ENCODE results near the gene CDKN2B-AS1. TPM values are rescaled to one million over a fixed set of nuclear protein-coding genes. Genes with fewer than 3 reads are reported as not detected.
A peak's percentile ranks its signal among the peaks of the same experiment; 100 is the strongest.

CDKN2B-AS1 gene
- total and polyA plus RNA-seq, 2 of the 13 experiments (the other 11 are each of a cell fraction or from before 2014, with no cell fraction given): 0.64 to 2.3 TPM

DNA sequence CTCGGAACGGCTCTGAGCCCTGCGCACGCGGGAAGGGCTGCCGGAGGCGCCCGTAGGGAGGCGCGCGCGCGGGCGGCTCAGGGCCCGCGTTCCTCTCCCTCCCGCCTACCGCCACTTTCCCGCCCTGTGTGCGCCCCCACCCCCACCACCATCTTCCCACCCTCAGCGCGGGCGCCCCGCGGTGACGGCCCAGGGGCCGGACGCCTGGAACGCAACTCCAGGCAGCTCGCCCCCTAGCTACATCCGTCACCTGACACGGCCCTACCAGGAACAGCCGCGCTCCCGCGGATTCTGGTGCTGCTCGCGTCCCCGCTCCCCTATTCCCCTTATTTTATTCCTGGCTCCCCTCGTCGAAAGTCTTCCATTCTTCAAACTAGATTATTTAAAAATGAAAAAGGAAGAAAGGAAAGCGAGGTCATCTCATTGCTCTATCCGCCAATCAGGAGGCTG lies at the start of gene CDKN2B-AS1 (continued):
- TF ChIP-seq, protein P1, sequence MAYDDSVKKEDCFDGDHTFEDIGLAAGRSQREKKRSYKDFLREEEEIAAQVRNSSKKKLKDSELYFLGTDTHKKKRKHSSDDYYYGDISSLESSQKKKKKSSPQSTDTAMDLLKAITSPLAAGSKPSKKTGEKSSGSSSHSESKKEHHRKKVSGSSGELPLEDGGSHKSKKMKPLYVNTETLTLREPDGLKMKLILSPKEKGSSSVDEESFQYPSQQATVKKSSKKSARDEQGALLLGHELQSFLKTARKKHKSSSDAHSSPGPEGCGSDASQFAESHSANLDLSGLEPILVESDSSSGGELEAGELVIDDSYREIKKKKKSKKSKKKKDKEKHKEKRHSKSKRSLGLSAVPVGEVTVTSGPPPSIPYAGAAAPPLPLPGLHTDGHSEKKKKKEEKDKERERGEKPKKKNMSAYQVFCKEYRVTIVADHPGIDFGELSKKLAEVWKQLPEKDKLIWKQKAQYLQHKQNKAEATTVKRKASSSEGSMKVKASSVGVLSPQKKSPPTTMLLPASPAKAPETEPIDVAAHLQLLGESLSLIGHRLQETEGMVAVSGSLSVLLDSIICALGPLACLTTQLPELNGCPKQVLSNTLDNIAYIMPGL (CRISPR knock-in tag; IDR thresholded peaks at IDR 0.05; ENCODE audit: borderline replicate concordance in 1 of 2, low read depth in 1 of 2): 0 out of 4 replicates have a peak, but pooled peaks of 1 of the 2 experiments have one; percentile 25
- peak; percentile 60; the same call in 1 of the 2 replicates for TF ChIP-seq ZNF777 (CRISPR knock-in tag; IDR thresholded peaks at IDR 0.05)
- peak; percentile 14 for TF ChIP-seq HNRNPLL (IDR thresholded peaks at IDR 0.05; ENCODE audit: low read depth, low read length, poor library complexity, severe bottlenecking)
- TF ChIP-seq HNRNPH1 (optimal IDR thresholded peaks at IDR 0.05; ENCODE audit: low read depth, low read length): no peak
- TF ChIP-seq ZNF44 (CRISPR knock-in tag; IDR thresholded peaks at IDR 0.05): 0 out of 2 replicates have a peak, but pooled peaks have one; percentile 28
- no peak for TF ChIP-seq ZNF768 (CRISPR knock-in tag; IDR thresholded peaks at IDR 0.05)
- peak; percentile 65; the same call in 1 of the 2 replicates for TF ChIP-seq ZBTB14 (CRISPR knock-in tag; IDR thresholded peaks at IDR 0.05)
- no peak for TF ChIP-seq NR2F1 (CRISPR knock-in tag; IDR thresholded peaks at IDR 0.05)
- TF ChIP-seq CTCF (CRISPR knock-in tag; IDR thresholded peaks at IDR 0.05): peak; percentile 26
- TF ChIP-seq TCF12 (IDR thresholded peaks at IDR 0.05): no peak
- TF ChIP-seq TCF12 (CRISPR knock-in tag; IDR thresholded peaks at IDR 0.05): no peak
- no peak for TF ChIP-seq BORCS8-MEF2B (CRISPR knock-in tag; IDR thresholded peaks at IDR 0.05)

Data from HepG2 (cell line).